Naive thymus-derived CD4-positive, alpha-beta T cell (primary cell): Measurements from ENCODE around the gene DUSP10. TPM values are rescaled to one million over a fixed set of nuclear protein-coding genes. Genes with fewer than 3 reads are reported as not detected.
A peak's percentile ranks its signal among the peaks of the same experiment; 100 is the strongest.

ENCODE experiments used
- ATAC-seq: fragments of 150-1000 bp; cut with Tn5 transposase; 2 replicates; pipeline ENCODE4 v1.10.0; 2021; ENCODE audit warnings: mild to moderate bottlenecking, moderate library complexity
- CTCF ChIA-PET: fragments of 350-600 bp; sonication (Branson Sonifier 250); formaldehyde crosslinking; loops from one replicate; lab custom pipeline; 2021; ENCODE audit warnings: antibody characterized with exemption; lab: Charles Lee
- POLR2A ChIA-PET: fragments of 350-600 bp; sonication (Branson Sonifier 250); formaldehyde crosslinking; loops from one replicate; lab custom pipeline; 2021; ENCODE audit warnings: antibody characterized with exemption, inconsistent platforms; lab: Charles Lee
- DNase-seq, 9 donors: peaks; one replicate each; pipeline versions ENCODE4 v3.0.0 to v3.0.0-alpha.2; 2020 to 2022; ENCODE audit warnings: mixed read lengths in 1 of 9
- H3K27ac ChIP-seq: one replicate; pipeline ENCODE4 v1.7.0; 2013; ENCODE audit warnings: mild to moderate bottlenecking, low read depth, low read length, moderate library complexity
- H3K27me3 ChIP-seq, 2 donors: one replicate each; pipeline ENCODE4 v1.7.0; 2013; ENCODE audit warnings: low read length in 2 of 2, mild to moderate bottlenecking in 2 of 2, moderate library complexity in 2 of 2; ENCODE audit not compliant: control insufficient read depth in 2 of 2, insufficient read depth in 2 of 2
- H3K36me3 ChIP-seq, 3 experiments: 1 replicate in 2 of 3; 2 replicates in 1 of 3; pipeline ENCODE4 v1.7.0; 2013; ENCODE audit warnings: low read length in 3 of 3, mild to moderate bottlenecking in 3 of 3, moderate library complexity in 1 of 3; ENCODE audit not compliant: insufficient read depth in 3 of 3, control insufficient read depth in 2 of 3
- H3K4me1 ChIP-seq, 2 donors: one replicate each; pipeline ENCODE4 v1.7.0; 2013; ENCODE audit warnings: low read length in 2 of 2, mild to moderate bottlenecking in 2 of 2, moderate library complexity in 1 of 2; ENCODE audit not compliant: control insufficient read depth in 2 of 2, insufficient read depth in 2 of 2
- H3K4me3 ChIP-seq: 2 replicates; pipeline ENCODE4 v1.7.0; 2013; ENCODE audit warnings: mild to moderate bottlenecking, low read length
- H3K9me3 ChIP-seq, 3 experiments: 1 replicate in 2 of 3; 2 replicates in 1 of 3; pipeline ENCODE4 v1.7.0; 2013; ENCODE audit warnings: low read length in 3 of 3; ENCODE audit not compliant: control insufficient read depth in 2 of 3
- H3K27ac Mint-ChIP-seq, 9 donors: one replicate each; pipeline ENCODE4 v1.8.0; 2020 to 2022; ENCODE audit warnings: mixed read lengths in 9 of 9, mild to moderate bottlenecking in 8 of 9, moderate library complexity in 5 of 9, inconsistent platforms in 2 of 9
- H3K27me3 Mint-ChIP-seq, 5 donors: one replicate each; pipeline ENCODE4 v1.8.0; 2021 to 2022; ENCODE audit warnings: mixed read lengths in 5 of 5, mild to moderate bottlenecking in 1 of 5
- H3K36me3 Mint-ChIP-seq, 5 donors: one replicate each; pipeline ENCODE4 v1.8.0; 2020 to 2022; ENCODE audit warnings: mixed read lengths in 5 of 5, mild to moderate bottlenecking in 3 of 5, inconsistent platforms in 1 of 5
- H3K4me1 Mint-ChIP-seq, 7 donors: one replicate each; pipeline ENCODE4 v1.8.0; 2020 to 2022; ENCODE audit warnings: mixed read lengths in 7 of 7, mild to moderate bottlenecking in 3 of 7, inconsistent platforms in 1 of 7
- H3K4me3 Mint-ChIP-seq, 10 donors: one replicate each; pipeline ENCODE4 v1.8.0; 2020 to 2022; ENCODE audit warnings: mild to moderate bottlenecking in 10 of 10, mixed read lengths in 10 of 10, moderate library complexity in 6 of 10, inconsistent platforms in 2 of 10
- H3K9me3 Mint-ChIP-seq, 11 donors: one replicate each; pipeline ENCODE4 v1.8.0; 2020 to 2022; ENCODE audit warnings: mixed read lengths in 11 of 11, mild to moderate bottlenecking in 4 of 11, inconsistent platforms in 1 of 11, moderate library complexity in 1 of 11
- intact Hi-C, 2 donors: fragments of 100-400 bp; cut with micrococcal nuclease; formaldehyde crosslinking; loops; one replicate each; pipeline ENCODE4 v1.15.1; 2023
- polyA plus RNA-seq, 2 donors: library from polyadenylated mRNA; unstranded; fragments of 300-500 nt; fragmentation: Illumina TruSeq; gene quantifications; one replicate each; pipeline ENCODE4 v1.2.3, GENCODE V29; 2021
- total RNA-seq, 6 experiments: library from RNA in 5 of 6; stranded (reverse) in 5 of 6; gene quantifications; 1 replicate in 5 of 6; 2 replicates in 1 of 6; pipeline ENCODE4 v1.2.3 and lab custom pipeline; 2021 to 2026

DUSP10 gene
- total and polyA plus RNA-seq, 7 experiments from 2014 or later, result 2.5 to 60.6 (median 3.7) TPM

DNA sequence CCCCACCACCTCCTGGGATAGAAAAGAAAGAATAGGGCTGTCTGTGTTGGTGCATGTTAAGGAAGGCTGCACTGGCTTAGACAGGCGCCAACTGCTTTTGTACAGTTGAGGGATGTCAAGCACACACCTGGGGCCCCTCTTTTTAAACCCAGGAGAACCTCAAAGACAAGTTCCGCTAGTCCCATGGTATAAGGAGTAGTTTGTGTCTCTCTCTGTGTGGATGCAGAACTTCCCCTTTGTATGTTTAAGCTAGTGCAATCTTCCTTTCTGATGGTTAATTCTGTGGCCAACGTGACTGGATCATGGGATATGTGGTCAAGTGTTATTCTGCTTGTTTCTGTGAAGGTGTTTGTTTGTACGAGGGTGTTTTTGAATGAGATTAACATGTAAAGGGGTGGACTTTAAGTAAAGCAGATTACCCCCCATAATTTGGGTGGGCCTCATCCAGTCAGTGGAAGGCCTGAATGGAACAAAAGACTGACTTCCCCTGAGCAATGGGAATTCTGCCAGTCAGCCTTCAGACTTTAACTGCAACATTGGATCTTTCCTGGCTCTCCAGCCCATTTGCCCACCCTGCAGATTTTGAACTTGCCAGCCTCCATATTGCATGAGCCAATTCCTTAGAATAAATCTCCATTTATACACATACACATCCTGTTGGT is 9.5 kb upstream of the DUSP10 start:
- no peaks in the 10 kb centered on the region for H3K4me1 ChIP-seq
- ChIA-PET POLR2A (no interaction called here), CTCF (no interaction called here)
- H3K36me3 ChIP-seq, result no peaks in the 10 kb centered on the region
- no peak overlapping the region for H3K4me3 ChIP-seq
- H3K27ac Mint-ChIP-seq, result no peak overlapping the region
- intact Hi-C loops, result no loop called here
- H3K27ac ChIP-seq, result no peak overlapping the region
- H3K4me1 Mint-ChIP-seq, result peaks cover 0 to 44% (median 4%) of the 10 kb centered on the region in 7 donors
- DNase-seq, result no peak
- ATAC-seq, result peak; percentile 49
- H3K27me3 Mint-ChIP-seq, result no peaks in the 10 kb centered on the region
- no peaks in the 10 kb centered on the region for H3K9me3 ChIP-seq
- no peak overlapping the region for H3K4me3 Mint-ChIP-seq
- H3K36me3 Mint-ChIP-seq, result peaks cover 0 to 39% (median 0%) of the 10 kb centered on the region in 5 donors
- H3K9me3 Mint-ChIP-seq, result peaks cover 0 to 23% (median 0%) of the 10 kb centered on the region in 11 donors
- H3K27me3 ChIP-seq, result no peaks in the 10 kb centered on the region

DNA sequence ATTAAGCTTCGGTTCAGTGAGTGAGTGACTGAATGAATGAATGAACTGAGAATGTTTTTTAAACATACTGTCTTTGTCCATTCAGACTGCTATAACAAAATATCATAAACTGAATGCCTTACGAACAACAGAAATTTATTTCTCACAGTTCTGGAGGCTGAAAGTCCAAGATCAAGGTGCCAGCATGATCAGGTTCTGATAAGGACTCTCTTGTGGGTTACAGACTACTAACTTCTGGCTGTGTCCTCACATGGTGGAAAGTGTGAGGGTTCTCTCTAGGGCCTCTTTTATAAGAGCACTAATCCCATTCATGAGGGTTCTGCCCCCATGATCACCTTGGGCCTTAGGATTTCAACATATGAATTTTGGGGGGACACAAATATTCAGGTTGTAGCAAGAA is 7.1 kb upstream of the DUSP10 start:
- H3K36me3 Mint-ChIP-seq, result peaks cover 0 to 32% (median 0%) of the 10 kb centered on the region in 5 donors
- no peaks in the 10 kb centered on the region for H3K4me1 ChIP-seq
- H3K27me3 ChIP-seq, result no peaks in the 10 kb centered on the region
- no peak overlapping the region for H3K4me3 ChIP-seq
- H3K36me3 ChIP-seq, result no peaks in the 10 kb centered on the region
- peaks cover 0 to 28% (median under 1%) of the 10 kb centered on the region in 7 donors for H3K4me1 Mint-ChIP-seq
- ATAC-seq (no peak), DNase-seq (no peak)
- intact Hi-C loops, result loop anchor here (10.0 kb wide), 5 partner anchors 866 to 1966 kb away; partner anchors contain the start of genes CAPN2 (in 1 of the 2), DISP1 (in 1 of the 2), EPRS1 (in 1 of the 2) and MIA3 (in 1 of the 2)
- no peaks in the 10 kb centered on the region for H3K27me3 Mint-ChIP-seq
- H3K9me3 Mint-ChIP-seq, result peaks cover 0 to 15% (median 0%) of the 10 kb centered on the region in 11 donors
- H3K9me3 ChIP-seq, result no peaks in the 10 kb centered on the region
- CTCF ChIA-PET, result no interaction called here
- no peak overlapping the region for H3K27ac Mint-ChIP-seq
- no peak overlapping the region for H3K27ac ChIP-seq
- H3K4me3 Mint-ChIP-seq, result no peak overlapping the region
- POLR2A ChIA-PET, result no interaction called here

DNA sequence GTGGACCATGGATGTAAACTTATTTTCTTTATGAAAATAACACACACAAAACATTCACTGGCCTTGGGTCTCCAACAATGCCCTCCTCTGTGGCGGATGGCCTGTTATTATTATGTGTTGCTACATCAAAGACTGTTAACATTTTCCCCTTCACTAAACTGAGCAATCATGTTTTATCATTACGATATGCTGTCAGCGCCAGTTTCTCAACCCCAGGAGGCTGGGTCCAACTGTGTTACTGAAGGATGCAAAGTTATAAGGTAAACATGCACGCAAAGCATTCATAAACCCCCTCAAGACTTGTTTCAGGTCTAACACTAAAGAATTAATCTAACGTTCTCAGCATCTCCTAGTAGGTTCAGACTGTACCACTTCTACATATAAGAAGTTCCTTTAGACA is 6.0 kb upstream of the DUSP10 start:
- Histone ChIP-seq H3K27ac (no peak overlapping the region), H3K36me3 (no peaks in the 10 kb centered on the region), H3K4me1 (peaks cover 0 to 4% of the 10 kb centered on the region in 2 donors), H3K4me3 (no peak overlapping the region), H3K27me3 (no peaks in the 10 kb centered on the region), H3K9me3 (no peaks in the 10 kb centered on the region)
- ChIA-PET POLR2A (no interaction called here), CTCF (no interaction called here)
- H3K27me3 Mint-ChIP-seq, result no peaks in the 10 kb centered on the region
- no peak overlapping the region for H3K4me3 Mint-ChIP-seq
- H3K4me1 Mint-ChIP-seq, result peaks cover 0 to 27% (median 5%) of the 10 kb centered on the region in 7 donors
- H3K9me3 Mint-ChIP-seq, result peaks cover 0 to 9% (median 0%) of the 10 kb centered on the region in 11 donors
- DNase-seq (no peak), ATAC-seq (no peak)
- peaks cover 0 to 25% (median 0%) of the 10 kb centered on the region in 5 donors for H3K36me3 Mint-ChIP-seq
- intact Hi-C loops, result loop anchor here (10.0 kb wide), 5 partner anchors 867 to 1967 kb away; partner anchors contain the start of genes CAPN2 (in 1 of the 2), DISP1 (in 1 of the 2), EPRS1 (in 1 of the 2) and MIA3 (in 1 of the 2)
- no peak overlapping the region for H3K27ac Mint-ChIP-seq

DNA sequence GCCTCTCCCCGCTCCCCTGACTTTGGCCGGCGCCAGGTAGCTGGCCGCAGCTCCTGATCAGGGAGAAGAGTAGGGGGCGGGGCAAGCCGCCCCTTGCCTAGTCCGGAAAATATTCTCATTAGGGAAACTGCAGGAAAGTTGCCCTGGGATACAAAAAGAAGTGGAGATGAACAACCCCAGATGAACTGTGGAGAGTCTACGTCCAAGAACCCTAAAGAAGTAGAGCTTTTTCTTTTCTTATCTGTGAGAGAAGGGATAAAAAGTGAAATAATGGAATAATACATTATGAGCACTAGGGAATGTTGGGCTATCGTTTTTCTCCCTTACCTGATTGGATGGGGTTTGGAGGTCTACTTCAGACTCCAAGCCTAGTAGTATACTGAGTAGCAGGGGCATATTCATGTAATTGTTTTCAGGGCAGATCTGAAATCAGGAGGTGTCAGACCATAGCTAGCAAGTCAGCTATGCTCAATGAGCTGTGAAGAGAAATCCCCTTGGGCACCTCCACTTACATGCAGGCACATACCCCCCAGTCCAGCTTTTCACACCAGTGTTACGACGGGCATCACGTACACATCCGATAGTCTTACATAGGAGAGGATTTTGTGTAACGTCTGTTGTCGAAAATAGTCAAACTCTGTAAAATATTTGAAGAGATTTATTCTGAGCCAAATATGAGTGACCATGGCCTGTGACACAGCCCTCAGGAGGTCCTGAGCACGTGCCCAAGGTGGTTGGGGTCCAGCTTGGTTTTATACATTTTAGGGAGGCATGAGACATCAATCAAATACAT is 1.7 kb upstream of the DUSP10 start:
- H3K4me3 Mint-ChIP-seq, result peak overlapping the region in 8 of 10 donors; percentile 79 to 86 (median 83)
- no peak for DNase-seq
- no peaks in the 10 kb centered on the region for H3K27me3 ChIP-seq
- peaks cover 0 to under 1% (median 0%) of the 10 kb centered on the region in 3 experiments for H3K36me3 ChIP-seq
- H3K36me3 Mint-ChIP-seq, result peaks cover 0 to 21% (median 5%) of the 10 kb centered on the region in 5 donors
- ChIA-PET CTCF (interaction anchor here (0.6 kb wide), 1 partner anchor 31 kb away, joined by 3 read pairs; no protein-coding TSS in a partner anchor), POLR2A (interaction anchor here (0.6 to 5.4 kb wide), 5 partner anchors 21 to 113 kb away, joined by 3 to 82 read pairs (median 5); no protein-coding TSS in a partner anchor)
- peaks cover 9 to 17% of the 10 kb centered on the region in 2 donors for H3K4me1 ChIP-seq
- peak overlapping the region; percentile 94 for H3K27ac ChIP-seq
- H3K27me3 Mint-ChIP-seq, result no peaks in the 10 kb centered on the region
- intact Hi-C loops, result loop anchor here (1.0 to 10.0 kb wide), 15 partner anchors 11 to 1971 kb away; partner anchors contain the start of genes CAPN2 (in 1 of the 2), DISP1 (in 1 of the 2), EPRS1 (in 1 of the 2) and MIA3 (in 1 of the 2)
- peaks cover 0 to 22% (median 8%) of the 10 kb centered on the region in 7 donors for H3K4me1 Mint-ChIP-seq
- peak overlapping the region in 8 of 9 donors; percentile 60 to 91 (median 83) for H3K27ac Mint-ChIP-seq
- peak overlapping the region; percentile 68 for H3K4me3 ChIP-seq
- no peaks in the 10 kb centered on the region for H3K9me3 ChIP-seq
- H3K9me3 Mint-ChIP-seq, result peaks cover 0 to 4% (median 0%) of the 10 kb centered on the region in 11 donors
- ATAC-seq, result no peak

DNA sequence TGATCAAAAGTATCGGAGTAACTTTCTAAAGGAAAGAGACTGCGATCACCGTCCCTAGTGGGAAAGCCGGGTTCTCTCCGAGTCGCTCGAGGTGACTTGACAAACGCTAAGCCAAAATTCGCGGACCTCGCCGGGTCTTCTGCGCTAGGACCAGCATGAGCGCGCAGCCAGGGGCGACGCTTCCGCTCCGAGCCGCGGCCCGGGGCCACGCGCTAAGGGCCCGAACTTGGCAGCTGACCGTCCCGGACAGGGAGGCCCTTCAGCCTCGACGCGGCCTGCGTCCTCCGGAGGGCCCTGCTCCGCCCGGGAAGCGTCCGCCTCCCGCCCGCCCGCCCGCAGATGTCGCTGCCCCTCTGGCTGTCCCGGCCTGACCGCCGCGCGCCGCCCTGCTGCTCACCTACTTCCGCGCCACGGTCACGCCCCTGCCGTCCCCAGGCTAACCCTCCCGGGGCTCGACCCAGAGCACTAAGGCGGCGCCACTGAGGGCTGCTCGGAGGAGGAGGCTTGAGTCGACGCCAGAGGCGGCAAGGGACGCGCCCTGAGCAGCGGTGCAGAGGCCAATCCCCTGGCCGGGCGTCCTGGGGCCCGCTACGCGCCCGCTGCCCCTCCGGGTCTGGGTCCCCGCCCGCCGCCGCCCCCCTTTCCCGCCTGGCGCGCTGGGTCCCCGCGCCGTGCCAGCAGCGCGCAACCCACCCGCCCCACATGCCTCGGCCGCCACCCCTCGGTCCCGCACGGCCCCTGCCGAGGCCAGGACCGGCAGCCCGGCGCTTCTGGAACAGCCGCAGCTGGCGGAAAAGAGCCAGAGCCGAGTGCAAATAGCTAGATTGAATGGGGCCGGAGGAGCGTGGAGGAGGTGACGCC is 896 bp upstream of the DUSP10 start:
- Mint-ChIP-seq H3K27me3 (no peaks in the 10 kb centered on the region), H3K4me3 (peak overlapping the region in 8 of 10 donors; percentile 79 to 86 (median 83)), H3K36me3 (peaks cover 1 to 29% (median 10%) of the 10 kb centered on the region in 5 donors), H3K9me3 (peaks cover 0 to 7% (median 0%) of the 10 kb centered on the region in 11 donors), H3K4me1 (peaks cover 0 to 28% (median 13%) of the 10 kb centered on the region in 7 donors), H3K27ac (peak overlapping the region in 8 of 9 donors; percentile 60 to 91 (median 83))
- peaks cover 9 to 17% of the 10 kb centered on the region in 2 donors for H3K4me1 ChIP-seq
- intact Hi-C loops, result loop anchor here (1.0 to 10.0 kb wide), 29 partner anchors 12 to 1972 kb away; partner anchors contain the start of genes CAPN2 (in 1 of the 2), DISP1 (in 1 of the 2), EPRS1 (in 1 of the 2) and MIA3 (in 1 of the 2)
- H3K9me3 ChIP-seq, result no peaks in the 10 kb centered on the region
- DNase-seq (peak; percentile 51 to 84 (median 67)), ATAC-seq (peak; percentile 56)
- H3K4me3 ChIP-seq, result peak overlapping the region; percentile 68
- POLR2A ChIA-PET, result interaction anchor here (0.5 to 5.4 kb wide), 19 partner anchors 14 to 970 kb away, joined by 3 to 82 read pairs (median 4); partner anchors contain the start of genes AIDA and BROX
- no peaks in the 10 kb centered on the region for H3K27me3 ChIP-seq
- CTCF ChIA-PET, result interaction anchor here (0.6 to 1.7 kb wide), 9 partner anchors 18 to 894 kb away, joined by 3 to 7 read pairs (median 4); no protein-coding TSS in a partner anchor
- peak overlapping the region; percentile 94 for H3K27ac ChIP-seq
- H3K36me3 ChIP-seq, result peaks cover 0 to 8% (median 0%) of the 10 kb centered on the region in 3 experiments
